ENCODE data around the gene TASOR2. TPM values are rescaled to one million over a fixed set of nuclear protein-coding genes. Genes with fewer than 3 reads are reported as not detected.

The TASOR2 gene
- total RNA-seq, 1 donor from 2014 or later, result 87.2 TPM

- H3K27me3 Mint-ChIP-seq (ENCODE audit: low read depth, unreplicated experiment), result peaks cover 4% of the 10 kb centered on the region
- Histone ChIP-seq H3K36me3 (ENCODE audit: insufficient read depth, low read length) (no peaks in the 10 kb centered on the region), H3K79me2 (ENCODE audit: insufficient read depth, low read length) (no peaks in the 10 kb centered on the region), H3K4me1 (ENCODE audit: insufficient read depth, low read length) (no peaks in the 10 kb centered on the region), H3K4me3 (ENCODE audit: insufficient read depth, low read depth, low read length) (no peak overlapping the region), H4K20me1 (ENCODE audit: insufficient read depth, low read length) (no peaks in the 10 kb centered on the region), H2AFZ (ENCODE audit: low read depth, low read length) (no peak overlapping the region), H3K27ac (ENCODE audit: low read depth, low read length) (no peak overlapping the region), H3K9me3 (ENCODE audit: insufficient read depth, low read depth, low read length) (no peaks in the 10 kb centered on the region), H3K27me3 (ENCODE audit: insufficient read depth, low read length) (no peaks in the 10 kb centered on the region), H3K4me2 (ENCODE audit: low read length) (no peak overlapping the region), H3K9ac (ENCODE audit: low read length) (no peak overlapping the region)
- no peaks in the 10 kb centered on the region for H3K9me3 Mint-ChIP-seq (ENCODE audit: unreplicated experiment)
- FAIRE-seq (no peak), DNase-seq (ENCODE audit: low read depth) (no peak)
- H3K27ac Mint-ChIP-seq (ENCODE audit: unreplicated experiment), result no peak overlapping the region
- TF ChIP-seq CTCF (IDR thresholded peaks at IDR 0.05; ENCODE audit: insufficient read depth, low read depth, low read length) (no peak), EZH2 (IDR thresholded peaks at IDR 0.05; ENCODE audit: insufficient read depth, low read length) (no peak)
- H3K4me3 Mint-ChIP-seq (ENCODE audit: unreplicated experiment), result no peak overlapping the region
- H3K4me1 Mint-ChIP-seq (ENCODE audit: low read depth, unreplicated experiment), result peaks cover 3% of the 10 kb centered on the region
- H3K36me3 Mint-ChIP-seq (ENCODE audit: low read depth, unreplicated experiment), result peaks cover 8% of the 10 kb centered on the region
Observed at GRCh38 chr10:5645375-5645774, 39.3 kb upstream of the TASOR2 start.

GRCh38 chr10:5645944-5646617 is 38.6 kb upstream of the TASOR2 start:
- no peak for FAIRE-seq

More at GRCh38 chr10:5645944-5646617, 38.6 kb upstream of the TASOR2 start:
- Histone ChIP-seq H2AFZ (ENCODE audit: low read depth, low read length) (no peak overlapping the region), H3K9me3 (ENCODE audit: insufficient read depth, low read depth, low read length) (no peaks in the 10 kb centered on the region), H3K4me2 (ENCODE audit: low read length) (no peak overlapping the region), H3K4me3 (ENCODE audit: insufficient read depth, low read depth, low read length) (no peak overlapping the region), H3K4me1 (ENCODE audit: insufficient read depth, low read length) (no peaks in the 10 kb centered on the region), H3K9ac (ENCODE audit: low read length) (no peak overlapping the region), H3K27me3 (ENCODE audit: insufficient read depth, low read length) (no peaks in the 10 kb centered on the region), H3K27ac (ENCODE audit: low read depth, low read length) (no peak overlapping the region), H3K36me3 (ENCODE audit: insufficient read depth, low read length) (no peaks in the 10 kb centered on the region), H3K79me2 (ENCODE audit: insufficient read depth, low read length) (no peaks in the 10 kb centered on the region), H4K20me1 (ENCODE audit: insufficient read depth, low read length) (no peaks in the 10 kb centered on the region)
- Mint-ChIP-seq H3K9me3 (ENCODE audit: unreplicated experiment) (no peaks in the 10 kb centered on the region), H3K27ac (ENCODE audit: unreplicated experiment) (no peak overlapping the region), H3K4me1 (ENCODE audit: low read depth, unreplicated experiment) (peaks cover 5% of the 10 kb centered on the region), H3K4me3 (ENCODE audit: unreplicated experiment) (no peak overlapping the region), H3K27me3 (ENCODE audit: low read depth, unreplicated experiment) (peaks cover 4% of the 10 kb centered on the region), H3K36me3 (ENCODE audit: low read depth, unreplicated experiment) (peaks cover 8% of the 10 kb centered on the region)
- TF ChIP-seq EZH2 (IDR thresholded peaks at IDR 0.05; ENCODE audit: insufficient read depth, low read length) (no peak), CTCF (IDR thresholded peaks at IDR 0.05; ENCODE audit: insufficient read depth, low read depth, low read length) (no peak)
- no peak for DNase-seq (ENCODE audit: low read depth)

All from astrocyte (in vitro differentiated cells and primary cell).